BJ (cell line): Measurements from ENCODE around the gene RGMA. TPM values are rescaled to one million over a fixed set of nuclear protein-coding genes. Genes with fewer than 3 reads are reported as not detected.
A peak's percentile ranks its signal among the peaks of the same experiment; 100 is the strongest.

ENCODE experiments used
- CTCF ChIA-PET: fragments of 350-600 bp; formaldehyde crosslinking; extraction: SDS; loops from one replicate; lab custom pipeline; 2021; ENCODE audit warnings: antibody characterized with exemption, inconsistent platforms; lab: Yijun Ruan, JAX
- POLR2A ChIA-PET: fragments of 300-600 bp; sonication (Branson Sonifier 250); formaldehyde crosslinking; extraction: SDS; loops from one replicate; lab custom pipeline; 2021; ENCODE audit warnings: antibody characterized with exemption; lab: Charles Lee
- DNase-seq: peaks from one replicate; pipeline ENCODE4 v3.0.0-alpha.2; 2011; ENCODE audit warnings: low read depth
- H3K27me3 ChIP-seq: 2 replicates; pipeline ENCODE4 v1.6.0; 2011; ENCODE audit warnings: low read length; ENCODE audit not compliant: control insufficient read depth, insufficient read depth
- H3K36me3 ChIP-seq: 2 replicates; pipeline ENCODE4 v1.5.1; 2011; ENCODE audit warnings: low read length; ENCODE audit not compliant: control insufficient read depth, insufficient read depth
- H3K4me3 ChIP-seq: 2 replicates; pipeline ENCODE4 v1.5.1; 2011; ENCODE audit warnings: low read depth, mild to moderate bottlenecking, control low read depth, low read length
- polyA plus RNA-seq: library from polyadenylated mRNA; depleted of rRNA; stranded (reverse); fragments of >200 nt; gene quantifications from 2 replicates; pipeline ENCODE4 v1.2.3, GENCODE V29; 2011
- TF ChIP-seq, protein P1 (sequence below): IDR thresholded peaks from 2 replicates; pipeline ENCODE4 v1.5.1; 2011; ENCODE audit warnings: low read depth, mild to moderate bottlenecking, control low read depth, inconsistent platforms, low read length, moderate library complexity; ENCODE audit not compliant: insufficient read depth

Gene RGMA
- polyA plus RNA-seq, 1 experiment, result 0.34 TPM

DNA sequence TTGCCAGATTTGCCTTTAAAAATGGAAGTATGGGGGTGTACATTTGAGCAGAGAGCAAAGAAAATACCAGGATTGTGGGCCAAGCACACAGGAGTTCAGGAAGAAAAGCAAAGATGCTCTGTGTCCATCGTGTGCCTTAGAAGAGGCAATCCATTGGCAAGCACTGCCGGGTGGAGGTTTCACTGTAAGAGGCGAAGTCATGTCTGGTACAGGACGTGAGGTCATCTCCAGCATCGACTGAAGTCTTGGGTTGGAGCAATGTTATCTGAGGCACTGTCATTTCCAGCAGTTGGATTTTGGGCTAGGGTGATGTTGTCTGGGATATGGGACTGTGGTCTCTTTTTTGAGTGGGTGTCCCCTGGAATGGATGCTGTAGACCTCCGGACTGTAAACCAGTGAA, 4.8 kb upstream of the RGMA start:
- CTCF ChIA-PET, result no interaction called here
- TF ChIP-seq, protein P1, sequence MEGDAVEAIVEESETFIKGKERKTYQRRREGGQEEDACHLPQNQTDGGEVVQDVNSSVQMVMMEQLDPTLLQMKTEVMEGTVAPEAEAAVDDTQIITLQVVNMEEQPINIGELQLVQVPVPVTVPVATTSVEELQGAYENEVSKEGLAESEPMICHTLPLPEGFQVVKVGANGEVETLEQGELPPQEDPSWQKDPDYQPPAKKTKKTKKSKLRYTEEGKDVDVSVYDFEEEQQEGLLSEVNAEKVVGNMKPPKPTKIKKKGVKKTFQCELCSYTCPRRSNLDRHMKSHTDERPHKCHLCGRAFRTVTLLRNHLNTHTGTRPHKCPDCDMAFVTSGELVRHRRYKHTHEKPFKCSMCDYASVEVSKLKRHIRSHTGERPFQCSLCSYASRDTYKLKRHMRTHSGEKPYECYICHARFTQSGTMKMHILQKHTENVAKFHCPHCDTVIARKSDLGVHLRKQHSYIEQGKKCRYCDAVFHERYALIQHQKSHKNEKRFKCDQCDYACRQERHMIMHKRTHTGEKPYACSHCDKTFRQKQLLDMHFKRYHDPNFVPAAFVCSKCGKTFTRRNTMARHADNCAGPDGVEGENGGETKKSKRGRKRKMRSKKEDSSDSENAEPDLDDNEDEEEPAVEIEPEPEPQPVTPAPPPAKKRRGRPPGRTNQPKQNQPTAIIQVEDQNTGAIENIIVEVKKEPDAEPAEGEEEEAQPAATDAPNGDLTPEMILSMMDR, result no peak
- no peak for DNase-seq
- POLR2A ChIA-PET, result no interaction called here
- Histone ChIP-seq H3K27me3 (peaks cover 13% of the 10 kb centered on the region), H3K36me3 (no peaks in the 10 kb centered on the region), H3K4me3 (no peak overlapping the region)

DNA sequence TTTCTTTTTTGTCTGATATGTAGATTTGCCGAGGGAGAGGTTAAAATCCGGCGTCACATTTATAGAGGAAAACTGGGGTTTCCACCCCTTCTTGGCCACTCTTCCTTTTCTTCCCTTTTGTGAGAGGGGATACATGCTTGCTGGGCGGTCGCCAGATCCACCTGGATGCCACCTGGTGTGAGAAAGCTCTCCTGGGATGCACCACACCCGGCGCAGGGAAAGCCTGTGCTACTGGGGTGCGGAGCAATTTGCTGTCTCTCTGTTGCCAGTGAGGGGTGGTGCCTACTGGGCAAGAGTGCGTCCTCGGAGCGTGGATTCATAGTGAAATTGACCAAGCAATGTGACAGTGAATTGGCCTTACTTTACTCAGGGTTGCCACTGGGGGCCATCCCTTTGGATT, 2.5 kb upstream of the RGMA start:
- CTCF ChIA-PET, result interaction anchor here (2.3 kb wide), 1 partner anchor 1028 kb away, joined by 7 read pairs; no protein-coding TSS in a partner anchor

DNA sequence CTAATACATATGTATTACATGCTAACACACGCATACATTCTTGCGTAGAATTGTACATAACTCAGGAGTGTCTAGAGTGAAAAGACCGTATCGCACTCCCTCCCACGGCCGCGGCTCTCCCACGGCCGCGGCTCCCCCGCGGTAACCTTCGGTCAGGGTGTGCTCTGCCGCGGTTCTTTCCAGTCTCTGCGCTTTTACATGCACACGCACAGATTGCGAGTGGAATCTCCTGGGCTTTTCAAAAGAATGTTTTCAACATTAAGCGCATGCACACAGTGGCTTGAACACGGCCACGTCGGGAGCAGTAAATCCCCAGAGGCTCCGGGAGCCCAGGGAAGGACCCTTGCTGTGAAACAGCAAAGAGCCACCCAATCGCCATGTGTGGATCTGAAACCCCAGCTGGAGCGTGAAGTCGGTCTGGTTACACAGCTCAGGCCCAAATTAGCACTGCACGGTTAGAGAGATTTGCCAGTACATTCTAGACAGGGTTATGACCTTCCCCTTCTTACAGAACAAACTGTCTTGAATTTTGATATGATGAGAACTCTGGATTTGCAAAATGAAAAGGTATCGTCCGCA, 805 bp upstream of the RGMA start:
- ChIA-PET CTCF (interaction anchor here (2.3 kb wide), 1 partner anchor 1030 kb away, joined by 7 read pairs; no protein-coding TSS in a partner anchor), POLR2A (interaction anchor here (0.6 kb wide), 1 partner anchor 39 kb away, joined by 4 read pairs; no protein-coding TSS in a partner anchor)
- no peak overlapping the region for H3K4me3 ChIP-seq
- no peaks in the 10 kb centered on the region for H3K36me3 ChIP-seq
- peaks cover 33% of the 10 kb centered on the region for H3K27me3 ChIP-seq
- TF ChIP-seq, protein P1, result no peak
- no peak for DNase-seq

More for the DNA sequence above, 2.5 kb upstream of the RGMA start:
- H3K36me3 ChIP-seq, result no peaks in the 10 kb centered on the region
- H3K27me3 ChIP-seq, result peaks cover 30% of the 10 kb centered on the region
- DNase-seq, result no peak
- no peak overlapping the region for H3K4me3 ChIP-seq
- TF ChIP-seq, protein P1, result no peak
- POLR2A ChIA-PET, result no interaction called here

DNA sequence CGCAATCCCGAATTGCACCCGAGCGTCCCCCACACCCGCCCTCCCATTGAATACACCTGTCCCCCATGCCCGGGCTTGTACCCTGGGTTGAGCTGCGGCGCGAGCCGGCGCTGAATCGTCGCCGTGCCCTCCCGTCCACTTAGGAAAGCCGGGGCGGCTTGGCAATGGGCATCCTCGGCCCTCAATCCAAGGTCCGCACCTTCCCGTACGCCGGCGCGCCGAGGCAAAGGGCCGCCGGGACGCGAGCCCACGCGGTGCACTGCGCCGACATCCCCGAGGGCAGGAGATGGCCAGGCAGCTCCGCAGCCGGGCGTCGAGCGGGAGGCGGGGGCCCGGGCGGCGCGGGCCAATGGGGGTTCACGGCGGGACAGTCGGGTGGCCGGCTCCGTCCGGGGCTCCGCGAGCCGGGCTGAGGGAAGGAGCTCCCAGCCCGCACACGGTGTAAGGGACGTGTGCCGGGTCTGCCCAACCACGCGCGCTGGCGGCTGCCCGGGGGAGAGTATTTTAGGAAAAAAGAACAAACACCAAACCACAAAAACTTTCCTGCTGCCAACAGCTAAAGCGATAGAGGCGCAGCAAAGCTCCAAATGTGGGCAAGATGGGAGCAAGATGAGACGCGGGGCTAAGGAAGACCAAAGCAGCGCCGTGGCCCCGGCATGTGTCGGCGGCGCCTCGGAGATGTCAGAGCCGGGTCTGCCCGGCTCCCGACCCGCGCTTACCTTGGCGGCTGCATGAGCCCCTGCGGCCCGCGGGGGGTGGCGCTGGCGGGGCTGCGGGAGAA, 621 bp downstream of the RGMA start:
- no peak for DNase-seq
- H3K27me3 ChIP-seq, result peaks cover 33% of the 10 kb centered on the region
- CTCF ChIA-PET, result interaction anchor here (0.6 to 2.1 kb wide), 13 partner anchors 9 to 1032 kb away, joined by 3 to 18 read pairs (median 4); no protein-coding TSS in a partner anchor
- H3K4me3 ChIP-seq, result no peak overlapping the region
- no peaks in the 10 kb centered on the region for H3K36me3 ChIP-seq
- TF ChIP-seq, protein P1, result no peak
- POLR2A ChIA-PET, result no interaction called here

DNA sequence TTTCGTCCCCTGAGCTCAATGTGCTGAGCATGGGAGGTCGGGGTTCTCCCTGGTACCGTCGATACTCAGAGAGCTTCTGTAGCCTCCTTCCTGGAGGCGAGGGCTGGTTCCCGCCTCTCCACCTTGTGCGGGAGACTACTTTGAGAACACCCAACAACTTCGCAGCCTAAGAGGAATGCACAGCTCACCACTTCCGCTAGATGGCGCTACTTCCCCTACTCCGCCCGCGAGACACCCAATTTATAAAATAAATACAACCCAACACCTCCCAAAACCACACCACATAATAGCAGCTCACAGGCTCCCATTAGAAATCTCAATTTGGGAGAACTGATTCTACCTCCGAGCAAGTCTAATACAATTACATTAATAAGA, 1.2 kb downstream of the RGMA start:
- TF ChIP-seq, protein P1, result peak; percentile 79
- no peaks in the 10 kb centered on the region for H3K36me3 ChIP-seq
- H3K4me3 ChIP-seq, result no peak overlapping the region
- DNase-seq, result no peak
- ChIA-PET POLR2A (no interaction called here), CTCF (interaction anchor here (0.6 to 2.1 kb wide), 15 partner anchors 10 to 1032 kb away, joined by 3 to 18 read pairs (median 4); no protein-coding TSS in a partner anchor)
- H3K27me3 ChIP-seq, result peaks cover 33% of the 10 kb centered on the region
